Smooth muscle cell of the brain vasculature (primary cell): ENCODE results near the gene PSMD3.
A peak's percentile ranks its signal among the peaks of the same experiment; 100 is the strongest.
"Not testable (repeated sequence)": the region's sequence is repeated elsewhere in the genome, so short reads cannot be mapped to it uniquely, and the experiment has no call there.

Source experiments
- DNase-seq: peaks from one replicate; pipeline ENCODE4 v3.0.0-alpha.2; 2012; ENCODE audit warnings: low read depth, low spot score

Gene PSMD3

DNA sequence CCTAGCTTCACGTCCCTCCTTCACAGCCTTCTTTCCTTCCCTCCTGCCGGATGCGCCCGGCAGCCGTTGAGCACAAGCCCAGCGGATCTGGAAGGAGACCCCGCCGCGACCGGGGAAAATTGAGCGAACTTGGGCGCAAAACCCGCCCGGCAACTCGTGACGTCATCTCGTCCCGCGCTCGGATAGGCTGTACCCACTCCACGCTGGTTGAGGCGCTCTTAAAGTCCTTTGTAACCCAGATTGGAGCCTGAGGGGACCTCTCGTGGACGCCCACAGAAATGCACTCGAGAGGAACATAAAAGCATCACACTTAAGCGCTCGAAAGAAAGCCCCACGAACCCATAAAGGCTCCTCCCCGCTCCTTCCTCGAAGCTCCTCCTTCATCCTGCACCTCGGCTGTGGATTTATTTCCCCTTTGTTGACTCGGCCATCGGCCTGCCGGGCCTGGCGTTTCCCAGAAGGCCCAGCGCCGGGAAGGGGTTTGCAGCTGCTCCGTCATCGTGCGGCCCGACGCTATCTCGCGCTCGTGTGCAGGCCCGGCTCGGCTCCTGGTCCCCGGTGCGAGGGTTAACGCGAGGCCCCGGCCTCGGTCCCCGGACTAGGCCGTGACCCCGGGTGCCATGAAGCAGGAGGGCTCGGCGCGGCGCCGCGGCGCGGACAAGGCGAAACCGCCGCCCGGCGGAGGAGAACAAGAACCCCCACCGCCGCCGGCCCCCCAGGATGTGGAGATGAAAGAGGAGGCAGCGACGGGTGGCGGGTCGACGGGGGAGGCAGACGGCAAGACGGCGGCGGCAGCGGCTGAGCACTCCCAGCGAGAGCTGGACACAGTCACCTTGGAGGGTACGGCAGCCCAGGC lies at the start of gene PSMD3:
TSS of gene PSMD3 (plus strand) at position 457 of the 856 bp plus-strand sequence. CDS start at position 621, 164 bp downstream.
- peak; percentile 100 for DNase-seq

DNA sequence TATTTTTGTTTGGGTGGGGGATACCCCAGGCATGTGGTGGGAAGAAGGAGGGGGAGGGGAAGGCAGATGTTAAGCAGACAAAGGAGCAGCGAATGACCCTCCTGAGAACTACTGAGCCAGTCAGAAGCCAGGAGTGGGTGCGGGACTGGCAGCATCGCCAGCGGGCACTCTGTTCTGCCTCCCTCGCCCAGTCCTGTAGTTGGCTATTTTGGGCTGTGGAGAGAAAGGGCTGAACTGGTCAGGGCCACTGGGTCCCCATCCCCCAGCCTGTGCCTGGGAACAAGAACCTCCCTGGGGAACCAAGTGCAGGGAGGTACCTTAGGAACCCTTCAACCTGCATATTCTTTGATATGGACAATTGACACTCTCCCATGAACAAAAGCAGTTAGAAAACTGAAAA lies 46.7 kb upstream of the PSMD3 start:
- DNase-seq: no peak

GRCh38 chr17:39934324-39934723 lies 46.3 kb upstream of the PSMD3 start:
- DNase-seq: no peak

DNA sequence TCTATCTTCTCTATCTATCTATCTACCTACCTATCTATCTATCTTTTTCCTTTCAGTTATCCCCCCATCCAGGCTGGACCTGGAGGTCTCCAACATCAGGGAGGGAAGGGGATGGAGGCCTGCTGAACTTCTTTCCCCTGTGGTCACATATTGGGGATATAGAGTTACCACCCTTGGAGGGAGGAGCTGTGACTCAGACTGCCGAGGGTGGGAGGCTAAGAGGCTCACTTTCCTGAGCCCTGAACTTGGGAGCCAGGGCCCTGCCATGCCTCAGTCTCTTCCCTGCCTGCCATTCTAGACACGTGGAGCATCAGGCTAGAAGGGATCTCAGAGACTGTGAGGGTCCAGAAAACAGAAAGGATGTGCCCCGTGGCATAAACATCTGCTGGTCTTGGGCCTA lies 44.7 kb upstream of the PSMD3 start:
- no peak for DNase-seq

DNA sequence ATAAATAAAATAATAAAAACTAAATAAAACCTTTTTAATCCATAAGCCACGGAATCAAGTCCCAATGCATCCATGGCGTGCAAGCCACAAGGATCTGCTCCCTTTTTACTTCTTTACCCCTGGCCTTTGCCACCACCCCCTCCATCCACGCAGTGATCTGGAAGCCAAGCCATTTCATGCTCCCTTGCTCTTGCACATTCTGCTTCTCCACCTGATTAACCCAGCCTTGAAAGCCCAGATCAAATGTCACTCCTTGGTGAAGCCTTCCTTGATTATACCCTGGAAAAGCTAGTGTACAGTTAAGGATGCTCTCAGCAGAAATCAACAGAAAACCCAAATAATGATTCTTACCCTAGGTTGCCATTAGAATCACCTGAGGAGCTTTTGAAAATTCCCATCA lies 43.2 kb upstream of the PSMD3 start:
- no peak for DNase-seq

DNA sequence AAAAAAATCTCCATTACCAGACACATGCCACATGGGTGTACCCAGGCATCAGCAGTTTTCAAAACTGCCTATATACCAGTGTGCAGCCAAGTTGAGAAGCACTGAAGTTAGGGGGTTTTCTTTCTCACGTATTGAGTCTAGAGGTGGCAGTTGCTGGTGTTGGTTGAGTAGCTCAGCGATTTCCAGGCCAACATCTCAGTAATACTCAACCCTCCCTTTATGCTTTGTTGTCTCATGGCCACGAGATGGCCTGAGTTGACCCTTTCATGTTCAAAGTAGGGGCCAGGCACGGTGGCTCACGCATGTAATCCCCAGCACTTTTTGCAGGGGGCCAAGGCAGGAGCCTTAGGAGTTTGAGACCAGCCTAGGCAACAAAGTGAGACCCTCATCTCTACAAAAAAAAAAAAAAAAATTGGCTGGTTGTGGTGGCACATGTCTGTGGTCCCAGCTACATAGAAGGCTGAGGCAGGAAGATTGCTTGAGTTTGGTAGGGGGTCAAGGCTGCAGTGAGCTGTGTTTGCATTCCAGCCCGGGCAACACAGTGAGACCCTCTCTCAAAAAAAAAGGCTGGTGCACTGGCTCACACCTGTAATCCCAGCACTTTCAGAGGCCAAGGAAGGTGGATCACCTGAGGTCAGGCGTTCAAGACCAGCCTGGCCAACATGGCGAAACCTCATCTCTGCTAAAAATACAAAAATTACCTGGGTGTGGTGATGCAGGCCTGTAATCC lies 42.3 kb upstream of the PSMD3 start:
- no peak for DNase-seq

GRCh38 chr17:39939106-39939505 lies 41.5 kb upstream of the PSMD3 start:
- DNase-seq: no peak

GRCh38 chr17:39939588-39940419 lies 40.8 kb upstream of the PSMD3 start:
- DNase-seq: no peak

DNA sequence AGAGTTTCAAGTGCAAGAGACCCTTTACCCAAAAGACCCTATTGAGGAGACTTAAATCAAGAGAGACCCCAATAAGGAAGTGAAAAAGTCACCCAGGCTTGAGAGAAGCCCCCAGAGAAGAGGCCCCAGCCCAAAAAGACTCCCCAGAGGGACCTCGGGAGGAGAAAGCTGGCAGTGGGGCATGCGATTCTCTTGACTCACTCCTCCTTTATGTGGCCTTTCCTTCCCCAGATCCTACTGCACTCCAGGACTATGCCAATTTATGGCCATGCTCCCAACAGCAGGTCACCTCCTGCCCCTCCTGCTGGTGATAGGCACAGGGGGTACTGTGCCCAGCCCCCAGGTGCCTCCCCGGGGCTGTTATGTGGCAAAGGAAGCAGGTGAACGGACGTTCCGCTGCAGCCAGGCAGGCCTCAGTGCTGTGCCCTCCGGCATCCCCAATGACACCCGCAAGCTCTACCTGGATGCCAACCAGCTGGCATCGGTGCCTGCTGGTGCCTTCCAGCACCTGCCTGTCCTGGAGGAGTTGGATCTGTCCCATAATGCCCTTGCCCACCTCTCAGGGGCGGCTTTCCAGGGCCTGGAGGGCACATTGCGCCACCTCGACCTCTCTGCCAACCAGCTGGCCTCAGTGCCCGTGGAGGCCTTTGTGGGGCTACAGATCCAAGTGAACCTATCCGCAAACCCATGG lies 36.8 kb upstream of the PSMD3 start:
- no peak for DNase-seq

- no peak for DNase-seq
Observed at GRCh38 chr17:39944393-39944711, 36.3 kb upstream of the PSMD3 start.

DNA sequence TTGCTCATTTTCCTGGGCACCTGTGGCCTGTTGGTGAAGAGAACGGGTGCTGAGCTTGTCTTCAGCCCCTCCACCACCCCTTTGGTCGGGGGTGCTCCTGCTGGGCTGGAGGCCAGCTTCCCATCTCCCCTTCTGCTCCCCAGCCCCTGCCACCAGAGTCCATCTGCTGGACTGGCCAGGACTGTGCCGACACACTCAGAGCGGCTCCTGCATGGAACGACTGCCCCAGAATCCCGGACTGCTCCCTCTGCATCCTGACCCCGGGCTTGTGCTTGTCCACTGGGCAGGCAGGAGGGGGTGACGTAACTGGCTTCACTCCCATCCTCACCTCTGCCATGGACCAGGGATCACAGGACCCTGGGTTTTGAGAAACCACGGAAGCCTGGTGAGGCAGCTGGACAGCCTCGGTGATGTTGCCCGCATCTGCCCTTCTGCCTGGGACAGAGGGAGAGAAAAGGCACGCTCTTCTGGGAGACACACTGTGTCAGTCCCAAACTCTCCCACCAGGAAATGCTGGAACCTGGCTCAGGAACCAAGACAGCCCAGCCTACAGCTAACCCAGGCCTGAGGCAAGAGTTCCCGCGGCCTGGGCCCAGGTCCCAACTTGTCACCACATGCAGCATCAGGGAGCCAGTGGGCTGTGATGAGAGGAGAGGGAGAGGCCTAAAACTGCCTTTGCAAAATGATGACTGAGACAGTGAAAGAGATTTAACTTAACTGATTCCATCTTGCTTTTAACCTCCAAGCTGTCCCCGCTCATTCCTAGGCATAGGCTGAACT lies 33.9 kb upstream of the PSMD3 start:
- no peak for DNase-seq

DNA sequence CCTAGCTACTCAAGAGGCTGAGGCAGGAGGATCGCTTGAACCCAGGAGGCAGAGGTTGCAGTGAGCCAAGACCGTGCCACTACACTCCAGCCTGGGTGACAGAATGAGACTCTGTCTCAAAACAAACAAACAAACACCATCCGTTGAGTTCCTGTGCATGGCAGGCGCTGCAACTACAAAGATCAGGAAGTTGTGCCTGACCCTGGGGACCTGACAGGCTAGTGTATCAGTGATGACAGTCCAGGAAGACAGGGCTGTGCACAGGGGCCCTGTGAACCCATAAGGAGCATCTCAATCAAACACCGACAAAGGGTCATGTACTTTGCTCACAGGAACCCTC lies 32.1 kb upstream of the PSMD3 start:
- not testable (repeated sequence) for DNase-seq

GRCh38 chr17:39949028-39949427 lies 31.6 kb upstream of the PSMD3 start:
- no peak for DNase-seq

- DNase-seq: no peak
Observed at GRCh38 chr17:39950871-39951348, 29.7 kb upstream of the PSMD3 start.

DNA sequence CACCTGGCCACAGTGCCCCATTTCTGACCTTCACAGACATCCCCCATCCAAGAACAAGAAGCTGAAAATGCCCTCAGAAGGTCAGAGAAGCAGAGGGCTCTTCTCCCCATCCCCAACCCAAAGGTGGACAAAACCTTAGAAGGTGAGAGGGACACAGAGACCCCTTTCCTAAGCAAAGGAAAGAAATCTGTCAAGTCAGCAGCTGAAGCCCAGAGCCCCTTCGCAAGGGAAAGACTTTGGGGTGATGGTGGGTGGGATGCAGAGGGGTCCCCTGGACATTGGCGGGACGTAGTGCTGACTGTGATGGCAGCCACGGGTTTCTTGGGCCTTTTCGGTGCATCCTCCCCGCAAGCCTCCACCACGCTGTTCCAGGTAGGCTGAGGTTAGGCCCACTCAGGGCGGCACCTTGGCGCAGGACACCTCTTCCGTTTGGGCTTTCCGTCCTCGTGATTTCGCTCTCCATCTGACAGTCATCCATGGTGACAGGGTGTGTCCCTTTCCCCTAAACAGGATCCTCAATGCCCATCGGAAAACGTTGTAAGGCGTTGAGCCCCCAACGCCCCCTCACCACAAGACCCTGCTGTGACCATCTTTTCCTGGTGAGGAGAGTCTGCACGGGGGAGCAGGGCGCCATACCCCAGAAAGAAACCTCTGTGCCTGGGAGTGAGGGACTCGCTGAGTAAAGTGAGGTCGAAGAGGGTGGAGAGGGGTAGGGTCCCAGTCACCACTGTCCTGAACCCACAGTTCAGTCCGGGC lies 28.5 kb upstream of the PSMD3 start:
- no peak for DNase-seq

DNA sequence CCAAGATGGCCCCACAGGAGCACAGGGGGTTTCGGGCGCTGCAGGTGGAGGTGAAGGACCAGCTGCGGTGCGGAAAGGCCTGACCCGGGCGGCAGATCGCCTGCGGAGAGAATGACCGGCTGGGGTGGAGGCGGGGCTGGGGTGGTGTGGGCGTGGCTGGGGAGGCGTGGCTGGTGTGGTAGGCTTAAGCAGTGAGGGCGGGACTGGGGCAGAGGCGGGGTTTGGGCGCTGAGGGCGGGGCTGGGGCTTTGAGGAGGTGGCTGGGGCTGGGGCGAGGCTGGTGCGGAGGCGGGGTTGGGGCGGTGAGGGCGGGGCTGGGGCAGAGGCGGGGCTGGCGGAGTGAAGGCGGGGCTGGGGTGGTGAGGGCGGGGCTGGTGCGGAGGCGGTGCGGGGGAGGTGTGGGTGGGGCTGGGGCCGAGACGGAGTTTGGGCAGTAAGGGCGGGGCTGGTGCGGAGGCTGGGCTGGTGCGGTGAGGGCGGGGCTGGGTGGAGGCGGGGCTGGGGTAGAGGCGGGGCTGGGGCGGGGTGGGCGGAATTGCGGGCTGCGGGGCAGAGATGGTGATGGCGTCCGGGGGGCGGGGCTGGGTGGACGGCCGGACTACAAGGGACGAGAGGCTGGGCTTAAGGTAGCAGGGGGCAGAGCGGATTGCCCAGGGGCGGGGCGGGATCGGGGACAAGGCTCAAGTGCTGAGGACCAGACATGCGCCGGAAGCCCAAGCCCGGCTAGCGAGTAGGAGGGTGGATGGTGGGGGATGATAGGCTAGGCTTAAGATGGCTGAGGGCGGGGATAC lies 27.7 kb upstream of the PSMD3 start:
- DNase-seq: peak; percentile 89

DNA sequence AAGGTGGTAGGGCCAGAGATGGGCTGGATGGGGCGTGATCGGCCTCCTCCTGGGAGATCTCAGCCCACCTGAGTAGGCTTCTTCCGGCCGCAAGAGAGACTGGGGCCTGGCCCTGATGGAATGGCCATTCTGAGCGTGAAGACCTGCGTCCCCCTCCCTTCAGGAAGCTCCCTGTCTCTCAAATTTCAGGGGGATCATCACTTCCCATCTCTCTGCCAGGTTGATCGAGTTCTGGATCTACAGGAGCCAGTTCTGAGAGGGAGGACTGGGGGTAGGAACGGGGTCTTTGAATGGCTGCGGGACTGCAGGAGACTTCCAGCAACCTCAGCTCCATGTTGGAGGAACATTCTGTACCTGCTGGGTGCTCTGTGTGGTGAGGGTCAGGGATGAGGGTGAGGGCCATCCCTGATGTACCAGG lies 27.1 kb upstream of the PSMD3 start:
- DNase-seq: no peak

GRCh38 chr17:39954876-39955275 lies 25.7 kb upstream of the PSMD3 start:
- DNase-seq: no peak

DNA sequence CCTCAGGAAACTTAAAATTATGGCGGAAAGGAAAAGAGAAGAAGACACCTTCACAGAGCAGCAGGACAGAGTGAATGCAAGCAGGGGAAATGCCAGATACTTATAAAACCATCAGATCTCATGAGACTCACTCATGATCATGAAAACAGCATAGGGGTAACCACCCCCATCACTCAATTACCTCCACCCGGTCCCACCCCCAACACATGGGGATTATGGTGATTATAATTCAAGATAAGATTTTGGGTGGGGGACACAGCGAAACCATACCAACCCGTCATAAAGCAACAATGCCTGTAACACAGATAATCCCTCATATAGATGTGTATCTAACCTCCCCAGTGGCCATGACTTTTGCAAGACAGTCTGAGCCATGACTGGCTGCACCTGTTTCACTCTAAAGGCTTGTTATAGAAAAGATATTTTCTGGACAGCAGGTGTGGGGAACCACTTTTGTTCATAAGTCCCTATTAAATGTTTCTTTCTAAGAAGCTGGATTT lies 24.8 kb upstream of the PSMD3 start:
- DNase-seq: no peak
